HepG2 (cell line): ENCODE measurements around the gene TUBB4B. TPM values are rescaled to one million over a fixed set of nuclear protein-coding genes. Genes with fewer than 3 reads are reported as not detected.

ENCODE experiments used
- EED ChIP-seq: sonication (generic); formaldehyde crosslinking; IDR thresholded peaks from 2 replicates; pipeline ENCODE4 v1.5.0; 2020; ENCODE audit warnings: mild to moderate bottlenecking, missing genetic modification reagents
- FOSL2 ChIP-seq: sonication (generic); formaldehyde crosslinking; IDR thresholded peaks from 2 replicates; pipeline ENCODE4 v1.4.0; 2020; ENCODE audit warnings: missing genetic modification reagents
- MAZ ChIP-seq, 2 experiments: sonication (generic) in 1 of 2; formaldehyde crosslinking in 1 of 2; IDR thresholded peaks; 2 replicates each; pipeline versions ENCODE4 v1.5.0 to v1.6.1; 2012 to 2020; ENCODE audit warnings: low read depth in 2 of 2, mild to moderate bottlenecking in 2 of 2, borderline replicate concordance in 1 of 2, improper control_type of control experiment in 1 of 2, low read length in 1 of 2, missing genetic modification reagents in 1 of 2, moderate library complexity in 1 of 2
- MLLT10 ChIP-seq: sonication (generic); formaldehyde crosslinking; IDR thresholded peaks from 2 replicates; pipeline ENCODE4 v1.4.0; 2020; ENCODE audit warnings: missing genetic modification reagents
- MXI1 ChIP-seq: IDR thresholded peaks from 3 replicates; pipeline ENCODE4 v1.6.1; 2012; ENCODE audit warnings: low read depth, low read length, inconsistent platforms, borderline replicate concordance
- NCOR1 ChIP-seq: fragments of 200-600 bp; sonication (generic); IDR thresholded peaks from 2 replicates; pipeline ENCODE4 v1.7.0; 2017; ENCODE audit warnings: antibody characterized with exemption, low read length, borderline replicate concordance
- NFIC ChIP-seq: IDR thresholded peaks from 2 replicates; pipeline ENCODE4 v1.6.1; 2012; ENCODE audit warnings: mild to moderate bottlenecking, low read length, inconsistent platforms
- POLR2A ChIP-seq, 2 experiments: IDR thresholded peaks; 2 replicates each; pipeline ENCODE4 v1.6.1; 2011; ENCODE audit warnings: low read depth in 2 of 2, low read length in 2 of 2, mild to moderate bottlenecking in 1 of 2, moderate library complexity in 1 of 2; ENCODE audit not compliant: insufficient read depth in 1 of 2
- RFX3 ChIP-seq: IDR thresholded peaks from 2 replicates; pipeline ENCODE4 v1.6.1; 2016; ENCODE audit warnings: missing biosample characterization, missing genetic modification reagents
- U2AF2 ChIP-seq: fragments of 200-400 bp; formaldehyde crosslinking; IDR thresholded peaks from 2 replicates; pipeline ENCODE4 v1.6.1; 2017; ENCODE audit warnings: low read depth, mild to moderate bottlenecking, low read length
- ZFP36L2 ChIP-seq: sonication (generic); formaldehyde crosslinking; IDR thresholded peaks from 2 replicates; pipeline ENCODE4 v1.4.0; 2020; ENCODE audit warnings: missing genetic modification reagents
- ZNF205 ChIP-seq: IDR thresholded peaks from 2 replicates; pipeline ENCODE4 v1.6.1; 2018; ENCODE audit warnings: missing biosample characterization, missing genetic modification reagents
- ZNF451 ChIP-seq: sonication (generic); formaldehyde crosslinking; IDR thresholded peaks from 2 replicates; pipeline ENCODE4 v1.5.0; 2020; ENCODE audit warnings: mild to moderate bottlenecking, missing genetic modification reagents
- ZNF572 ChIP-seq: sonication (generic); formaldehyde crosslinking; IDR thresholded peaks from 2 replicates; pipeline ENCODE4 v1.5.1; 2020; ENCODE audit warnings: mild to moderate bottlenecking, missing genetic modification reagents
- ZNF615 ChIP-seq: sonication (generic); formaldehyde crosslinking; IDR thresholded peaks from 2 replicates; pipeline ENCODE4 v1.5.0; 2020; ENCODE audit warnings: mild to moderate bottlenecking, missing genetic modification reagents, borderline replicate concordance
- ZNF709 ChIP-seq: sonication (generic); formaldehyde crosslinking; IDR thresholded peaks from 2 replicates; pipeline ENCODE4 v1.5.0; 2020; ENCODE audit warnings: mild to moderate bottlenecking, missing genetic modification reagents
- polyA plus RNA-seq, 8 experiments: library from polyadenylated mRNA; depleted of rRNA in 3 of 8; stranded (reverse) in 7 of 8; unstranded in 1 of 8; fragments of >200 nt; fragmentation: Illumina TruSeq in 4 of 8; extraction: Trizol in 4 of 8; gene quantifications; 2 replicates each; pipeline versions ENCODE4 v1.2.1 to v1.2.3, GENCODE V29; 2011 to 2016; ENCODE audit warnings: low read depth in 4 of 8, missing spikeins in 1 of 8, mixed read lengths in 1 of 8; ENCODE audit not compliant: insufficient read depth in 1 of 8
- total RNA-seq, 5 experiments: library from RNA; depleted of rRNA; stranded (reverse); fragments of >200 nt; fragmentation: Illumina TruSeq; extraction: Trizol; gene quantifications; 2 replicates each; pipeline ENCODE4 v1.2.3, GENCODE V29; 2016; ENCODE audit warnings: low read depth in 1 of 5
- TF ChIP-seq, protein P1 (sequence below): sonication (generic); formaldehyde crosslinking; IDR thresholded peaks from 2 replicates; pipeline ENCODE4 v1.5.1; 2020; ENCODE audit warnings: missing genetic modification reagents, mild to moderate bottlenecking, borderline replicate concordance
- TF ChIP-seq, protein P2 (sequence below): sonication (generic); formaldehyde crosslinking; IDR thresholded peaks from 2 replicates; pipeline ENCODE4 v1.5.0; 2020; ENCODE audit warnings: mild to moderate bottlenecking, missing genetic modification reagents, moderate library complexity
- TF ChIP-seq, protein P3 (sequence below): sonication (generic); formaldehyde crosslinking; IDR thresholded peaks from 2 replicates; pipeline ENCODE4 v1.8.1; 2023; ENCODE audit warnings: mild to moderate bottlenecking, inconsistent platforms, moderate library complexity, missing genetic modification reagents, borderline replicate concordance
- TF ChIP-seq, protein P4 (sequence below): sonication (generic); formaldehyde crosslinking; IDR thresholded peaks from 2 replicates; pipeline ENCODE4 v1.5.0; 2020; ENCODE audit warnings: missing genetic modification reagents
- TF ChIP-seq, protein P5 (sequence below): sonication (generic); formaldehyde crosslinking; IDR thresholded peaks from 2 replicates; pipeline ENCODE4 v1.5.0; 2020; ENCODE audit warnings: mild to moderate bottlenecking, missing genetic modification reagents

TUBB4B gene
- total and polyA plus RNA-seq, 2 of the 13 experiments (the other 11 are each of a cell fraction or from before 2014, with no cell fraction given) = 182 to 412 TPM

DNA sequence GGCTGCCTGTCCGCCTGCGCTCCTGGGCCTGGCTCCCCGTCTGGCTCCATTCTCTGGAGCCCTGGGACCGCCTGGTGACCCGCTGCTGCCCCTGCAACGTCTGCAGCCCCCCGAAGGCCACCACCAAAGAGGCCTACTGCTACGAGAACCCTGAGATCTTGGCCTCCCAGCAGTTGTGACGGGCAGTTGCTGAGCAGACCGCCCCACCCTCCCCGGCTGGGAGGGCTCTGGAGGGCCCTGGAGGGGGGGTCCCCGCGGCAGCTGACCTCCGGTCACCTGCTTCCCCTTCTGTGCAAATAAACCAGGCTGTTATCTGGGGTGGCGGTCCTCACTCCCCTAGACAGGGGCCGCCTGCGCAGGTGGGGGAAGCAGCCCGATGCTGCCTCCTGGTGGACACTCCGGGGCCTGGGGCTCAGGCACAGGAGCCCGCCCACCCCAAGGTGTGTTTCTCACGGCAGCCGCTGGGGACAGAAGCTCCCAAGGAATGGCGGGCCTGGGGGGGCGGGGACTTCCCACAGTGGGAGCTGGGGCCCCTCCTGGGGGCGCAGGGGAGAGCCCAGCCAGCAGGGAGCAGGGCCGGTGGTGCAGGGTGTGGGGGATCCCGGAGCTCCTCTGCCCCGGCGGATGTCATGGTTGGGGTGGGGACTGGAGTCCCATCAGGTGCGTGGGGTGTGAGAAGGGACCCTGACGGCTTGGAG lies 4.7 kb upstream of the TUBB4B start (continued):
- TF ChIP-seq RFX3 (CRISPR knock-in tag) (no peak), NFIC (no peak), ZNF572 (CRISPR knock-in tag) (no peak; the same call in 1 of the 2 replicates), FOSL2 (peak; percentile 39), MLLT10 (CRISPR knock-in tag) (no peak), ZNF451 (CRISPR knock-in tag) (peak; percentile 15; the same call in 1 of the 2 replicates), ZNF709 (CRISPR knock-in tag) (peak; percentile 74; the same call in 1 of the 2 replicates), ZFP36L2 (CRISPR knock-in tag) (no peak), NCOR1 (peak; percentile 23; the same call in 1 of the 2 replicates), MXI1 (peak; percentile 73; the same call in 1 of the 3 replicates), MAZ (IDR thresholded peaks at IDR 0.05; ENCODE audit: borderline replicate concordance, low read depth, low read length) (peak; percentile 63; the same call in 1 of the 2 replicates), MAZ (CRISPR knock-in tag; IDR thresholded peaks at IDR 0.05; ENCODE audit: low read depth) (peak; percentile 87), ZNF615 (CRISPR knock-in tag) (no peak; the same call in 1 of the 2 replicates), ZNF205 (CRISPR knock-in tag) (peak; percentile 70; the same call in 1 of the 2 replicates), EED (no peak; the same call in 1 of the 2 replicates), POLR2A (IDR thresholded peaks at IDR 0.05; ENCODE audit: insufficient read depth in 1 of 2, low read depth in 2 of 2, low read length in 2 of 2) (no peak), U2AF2 (no peak)
- TF ChIP-seq, protein P1, sequence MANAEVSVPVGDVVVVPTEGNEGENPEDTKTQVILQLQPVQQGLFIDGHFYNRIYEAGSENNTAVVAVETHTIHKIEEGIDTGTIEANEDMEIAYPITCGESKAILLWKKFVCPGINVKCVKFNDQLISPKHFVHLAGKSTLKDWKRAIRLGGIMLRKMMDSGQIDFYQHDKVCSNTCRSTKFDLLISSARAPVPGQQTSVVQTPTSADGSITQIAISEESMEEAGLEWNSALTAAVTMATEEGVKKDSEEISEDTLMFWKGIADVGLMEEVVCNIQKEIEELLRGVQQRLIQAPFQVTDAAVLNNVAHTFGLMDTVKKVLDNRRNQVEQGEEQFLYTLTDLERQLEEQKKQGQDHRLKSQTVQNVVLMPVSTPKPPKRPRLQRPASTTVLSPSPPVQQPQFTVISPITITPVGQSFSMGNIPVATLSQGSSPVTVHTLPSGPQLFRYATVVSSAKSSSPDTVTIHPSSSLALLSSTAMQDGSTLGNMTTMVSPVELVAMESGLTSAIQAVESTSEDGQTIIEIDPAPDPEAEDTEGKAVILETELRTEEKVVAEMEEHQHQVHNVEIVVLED (CRISPR knock-in tag) = peak; percentile 68; the same call in 1 of the 2 replicates
- TF ChIP-seq, protein P2, sequence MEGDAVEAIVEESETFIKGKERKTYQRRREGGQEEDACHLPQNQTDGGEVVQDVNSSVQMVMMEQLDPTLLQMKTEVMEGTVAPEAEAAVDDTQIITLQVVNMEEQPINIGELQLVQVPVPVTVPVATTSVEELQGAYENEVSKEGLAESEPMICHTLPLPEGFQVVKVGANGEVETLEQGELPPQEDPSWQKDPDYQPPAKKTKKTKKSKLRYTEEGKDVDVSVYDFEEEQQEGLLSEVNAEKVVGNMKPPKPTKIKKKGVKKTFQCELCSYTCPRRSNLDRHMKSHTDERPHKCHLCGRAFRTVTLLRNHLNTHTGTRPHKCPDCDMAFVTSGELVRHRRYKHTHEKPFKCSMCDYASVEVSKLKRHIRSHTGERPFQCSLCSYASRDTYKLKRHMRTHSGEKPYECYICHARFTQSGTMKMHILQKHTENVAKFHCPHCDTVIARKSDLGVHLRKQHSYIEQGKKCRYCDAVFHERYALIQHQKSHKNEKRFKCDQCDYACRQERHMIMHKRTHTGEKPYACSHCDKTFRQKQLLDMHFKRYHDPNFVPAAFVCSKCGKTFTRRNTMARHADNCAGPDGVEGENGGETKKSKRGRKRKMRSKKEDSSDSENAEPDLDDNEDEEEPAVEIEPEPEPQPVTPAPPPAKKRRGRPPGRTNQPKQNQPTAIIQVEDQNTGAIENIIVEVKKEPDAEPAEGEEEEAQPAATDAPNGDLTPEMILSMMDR = peak; percentile 99
- TF ChIP-seq, protein P3, sequence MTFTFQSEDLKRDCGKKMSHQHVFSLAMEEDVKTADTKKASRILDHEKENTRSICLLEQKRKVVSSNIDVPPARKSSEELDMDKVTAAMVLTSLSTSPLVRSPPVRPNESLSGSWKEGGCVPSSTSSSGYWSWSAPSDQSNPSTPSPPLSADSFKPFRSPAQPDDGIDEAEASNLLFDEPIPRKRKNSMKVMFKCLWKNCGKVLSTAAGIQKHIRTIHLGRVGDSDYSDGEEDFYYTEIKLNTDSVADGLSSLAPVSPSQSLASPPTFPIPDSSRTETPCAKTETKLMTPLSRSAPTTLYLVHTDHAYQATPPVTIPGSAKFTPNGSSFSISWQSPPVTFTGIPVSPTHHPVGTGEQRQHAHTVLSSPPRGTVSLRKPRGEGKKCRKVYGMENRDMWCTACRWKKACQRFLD (CRISPR knock-in tag) = no peak
- TF ChIP-seq, protein P4, sequence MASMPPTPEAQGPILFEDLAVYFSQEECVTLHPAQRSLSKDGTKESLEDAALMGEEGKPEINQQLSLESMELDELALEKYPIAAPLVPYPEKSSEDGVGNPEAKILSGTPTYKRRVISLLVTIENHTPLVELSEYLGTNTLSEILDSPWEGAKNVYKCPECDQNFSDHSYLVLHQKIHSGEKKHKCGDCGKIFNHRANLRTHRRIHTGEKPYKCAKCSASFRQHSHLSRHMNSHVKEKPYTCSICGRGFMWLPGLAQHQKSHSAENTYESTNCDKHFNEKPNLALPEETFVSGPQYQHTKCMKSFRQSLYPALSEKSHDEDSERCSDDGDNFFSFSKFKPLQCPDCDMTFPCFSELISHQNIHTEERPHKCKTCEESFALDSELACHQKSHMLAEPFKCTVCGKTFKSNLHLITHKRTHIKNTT (CRISPR knock-in tag) = no peak
- TF ChIP-seq, protein P5, sequence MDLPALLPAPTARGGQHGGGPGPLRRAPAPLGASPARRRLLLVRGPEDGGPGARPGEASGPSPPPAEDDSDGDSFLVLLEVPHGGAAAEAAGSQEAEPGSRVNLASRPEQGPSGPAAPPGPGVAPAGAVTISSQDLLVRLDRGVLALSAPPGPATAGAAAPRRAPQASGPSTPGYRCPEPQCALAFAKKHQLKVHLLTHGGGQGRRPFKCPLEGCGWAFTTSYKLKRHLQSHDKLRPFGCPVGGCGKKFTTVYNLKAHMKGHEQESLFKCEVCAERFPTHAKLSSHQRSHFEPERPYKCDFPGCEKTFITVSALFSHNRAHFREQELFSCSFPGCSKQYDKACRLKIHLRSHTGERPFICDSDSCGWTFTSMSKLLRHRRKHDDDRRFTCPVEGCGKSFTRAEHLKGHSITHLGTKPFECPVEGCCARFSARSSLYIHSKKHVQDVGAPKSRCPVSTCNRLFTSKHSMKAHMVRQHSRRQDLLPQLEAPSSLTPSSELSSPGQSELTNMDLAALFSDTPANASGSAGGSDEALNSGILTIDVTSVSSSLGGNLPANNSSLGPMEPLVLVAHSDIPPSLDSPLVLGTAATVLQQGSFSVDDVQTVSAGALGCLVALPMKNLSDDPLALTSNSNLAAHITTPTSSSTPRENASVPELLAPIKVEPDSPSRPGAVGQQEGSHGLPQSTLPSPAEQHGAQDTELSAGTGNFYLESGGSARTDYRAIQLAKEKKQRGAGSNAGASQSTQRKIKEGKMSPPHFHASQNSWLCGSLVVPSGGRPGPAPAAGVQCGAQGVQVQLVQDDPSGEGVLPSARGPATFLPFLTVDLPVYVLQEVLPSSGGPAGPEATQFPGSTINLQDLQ = no peak
